Spleen (tissue), 7 donors: ENCODE measurements around the gene EXOC4.

Experiments
- POLR2A ChIP-seq, 3 donors: fragments of 450-650 bp; IDR thresholded peaks; one replicate each; pipeline ENCODE4 v1.5.1; 2017; ENCODE audit warnings: antibody characterized with exemption in 3 of 3, mild to moderate bottlenecking in 1 of 3
- POLR2AphosphoS5 ChIP-seq, 3 donors: sonication (generic); formaldehyde crosslinking; IDR thresholded peaks; one replicate each; pipeline ENCODE4 v1.5.1; 2017; ENCODE audit warnings: antibody characterized with exemption in 3 of 3
- TF ChIP-seq, protein P1 (sequence below), 11 experiments: fragments of 200-600 bp in 7 of 11; fragments of 450-650 bp in 4 of 11; sonication (generic) in 4 of 11; IDR thresholded peaks in 8 of 11; conservative IDR thresholded peaks in 3 of 11; 1 replicate in 7 of 11; 2 replicates in 4 of 11; pipeline versions ENCODE4 v1.4.0 to v1.8.0; 2016 to 2021; ENCODE audit warnings: antibody characterized with exemption in 11 of 11, inconsistent platforms in 4 of 11, mild to moderate bottlenecking in 1 of 11
- donor health status: DM: no; HTN: no; CAD: no; lungs with moderate emphysema.
- donor health status: DM: no; HTN: no; CAD: no.
- donor health status: DM: no; HTN: no; CAD: no.

DNA sequence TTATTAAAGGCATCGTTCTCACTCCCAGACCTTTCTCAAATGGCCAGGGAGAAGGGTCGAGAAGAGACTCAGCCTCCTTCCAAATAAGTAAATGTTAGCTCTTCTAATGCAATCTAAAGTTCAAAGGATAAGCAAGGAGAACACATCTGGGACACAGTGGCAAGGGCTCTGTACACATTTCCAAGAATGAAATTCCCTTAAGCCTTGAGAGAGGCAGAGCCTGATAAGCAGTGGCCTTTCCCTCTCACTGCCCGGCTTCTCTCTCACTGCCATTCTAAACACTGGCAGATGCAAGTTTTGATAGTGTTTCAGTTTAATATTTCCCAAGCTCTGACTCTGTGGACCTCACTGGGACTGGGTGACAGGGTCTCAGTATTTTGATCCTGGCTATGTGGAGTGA, 35.1 kb upstream of the EXOC4 start:
- TF ChIP-seq, protein P1, sequence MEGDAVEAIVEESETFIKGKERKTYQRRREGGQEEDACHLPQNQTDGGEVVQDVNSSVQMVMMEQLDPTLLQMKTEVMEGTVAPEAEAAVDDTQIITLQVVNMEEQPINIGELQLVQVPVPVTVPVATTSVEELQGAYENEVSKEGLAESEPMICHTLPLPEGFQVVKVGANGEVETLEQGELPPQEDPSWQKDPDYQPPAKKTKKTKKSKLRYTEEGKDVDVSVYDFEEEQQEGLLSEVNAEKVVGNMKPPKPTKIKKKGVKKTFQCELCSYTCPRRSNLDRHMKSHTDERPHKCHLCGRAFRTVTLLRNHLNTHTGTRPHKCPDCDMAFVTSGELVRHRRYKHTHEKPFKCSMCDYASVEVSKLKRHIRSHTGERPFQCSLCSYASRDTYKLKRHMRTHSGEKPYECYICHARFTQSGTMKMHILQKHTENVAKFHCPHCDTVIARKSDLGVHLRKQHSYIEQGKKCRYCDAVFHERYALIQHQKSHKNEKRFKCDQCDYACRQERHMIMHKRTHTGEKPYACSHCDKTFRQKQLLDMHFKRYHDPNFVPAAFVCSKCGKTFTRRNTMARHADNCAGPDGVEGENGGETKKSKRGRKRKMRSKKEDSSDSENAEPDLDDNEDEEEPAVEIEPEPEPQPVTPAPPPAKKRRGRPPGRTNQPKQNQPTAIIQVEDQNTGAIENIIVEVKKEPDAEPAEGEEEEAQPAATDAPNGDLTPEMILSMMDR (IDR thresholded peaks at IDR 0.05 in 8 of 11, conservative IDR thresholded peaks at IDR 0.05 in 3 of 11): no peak
- TF ChIP-seq POLR2A (IDR thresholded peaks at IDR 0.05): no peak
- TF ChIP-seq POLR2AphosphoS5 (IDR thresholded peaks at IDR 0.05): no peak
